ENCODE results near the gene MYDGF.
"Not testable (repeated sequence)": the region's sequence is repeated elsewhere in the genome, so short reads cannot be mapped to it uniquely, and the experiment has no call there.

MYDGF gene

DNA sequence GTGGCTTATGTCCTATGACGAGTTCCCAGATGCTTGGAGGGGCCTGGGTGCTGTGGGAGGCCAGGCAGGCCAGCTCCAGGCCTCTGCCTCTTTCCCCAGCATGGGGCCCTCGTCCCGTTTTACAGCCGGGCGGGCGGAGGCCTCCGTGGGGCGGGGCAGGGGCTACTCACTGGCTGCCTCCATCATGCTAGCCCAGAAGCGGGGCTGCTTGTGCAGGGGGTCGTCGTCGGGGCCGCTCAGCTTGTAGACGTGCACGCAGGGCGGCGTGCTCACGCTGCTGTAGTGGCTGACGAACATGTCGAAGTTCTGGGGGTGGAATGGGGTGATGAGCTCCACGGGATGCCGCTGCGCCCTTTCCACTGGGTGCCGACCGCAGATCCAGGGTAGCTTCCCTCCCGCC, 18.4 kb upstream of the MYDGF start:
- no peak for DNase-seq (ENCODE audit: low spot score)
- TF ChIP-seq, protein P1, sequence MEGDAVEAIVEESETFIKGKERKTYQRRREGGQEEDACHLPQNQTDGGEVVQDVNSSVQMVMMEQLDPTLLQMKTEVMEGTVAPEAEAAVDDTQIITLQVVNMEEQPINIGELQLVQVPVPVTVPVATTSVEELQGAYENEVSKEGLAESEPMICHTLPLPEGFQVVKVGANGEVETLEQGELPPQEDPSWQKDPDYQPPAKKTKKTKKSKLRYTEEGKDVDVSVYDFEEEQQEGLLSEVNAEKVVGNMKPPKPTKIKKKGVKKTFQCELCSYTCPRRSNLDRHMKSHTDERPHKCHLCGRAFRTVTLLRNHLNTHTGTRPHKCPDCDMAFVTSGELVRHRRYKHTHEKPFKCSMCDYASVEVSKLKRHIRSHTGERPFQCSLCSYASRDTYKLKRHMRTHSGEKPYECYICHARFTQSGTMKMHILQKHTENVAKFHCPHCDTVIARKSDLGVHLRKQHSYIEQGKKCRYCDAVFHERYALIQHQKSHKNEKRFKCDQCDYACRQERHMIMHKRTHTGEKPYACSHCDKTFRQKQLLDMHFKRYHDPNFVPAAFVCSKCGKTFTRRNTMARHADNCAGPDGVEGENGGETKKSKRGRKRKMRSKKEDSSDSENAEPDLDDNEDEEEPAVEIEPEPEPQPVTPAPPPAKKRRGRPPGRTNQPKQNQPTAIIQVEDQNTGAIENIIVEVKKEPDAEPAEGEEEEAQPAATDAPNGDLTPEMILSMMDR (conservative IDR thresholded peaks at IDR 0.05; ENCODE audit: low read depth), result no peak
- ChIA-PET CTCF (interaction anchor here (0.9 to 1.0 kb wide), 2 partner anchors 10 to 185 kb away, joined by 3 to 4 read pairs; no protein-coding TSS in a partner anchor), POLR2A (ENCODE audit: low non-redundant PET) (no interaction called here)
- peak overlapping the region; percentile 100 for H3K27ac ChIP-seq

DNA sequence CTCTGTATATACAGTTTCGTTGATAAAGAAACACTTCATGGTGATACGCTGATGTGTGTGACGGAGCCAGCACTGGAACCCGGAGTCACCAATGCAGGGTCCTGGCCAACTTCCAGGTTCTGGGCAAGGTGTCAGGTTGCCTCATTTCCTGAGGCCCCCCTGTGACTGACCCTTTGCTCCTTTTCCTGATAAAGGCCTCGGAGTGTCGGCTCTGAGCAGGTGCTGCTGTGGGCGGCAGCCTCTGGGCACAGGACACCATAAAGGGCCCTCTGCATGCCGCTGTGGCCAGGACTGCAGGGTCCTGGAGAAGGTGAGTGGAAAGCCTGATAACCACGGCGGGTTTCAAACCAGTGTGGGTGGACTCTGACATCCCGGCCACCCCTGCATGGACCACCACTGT, 17.3 kb upstream of the MYDGF start:
- TF ChIP-seq, protein P1 (conservative IDR thresholded peaks at IDR 0.05; ENCODE audit: low read depth), result no peak
- ChIA-PET CTCF (no interaction called here), POLR2A (ENCODE audit: low non-redundant PET) (no interaction called here)
- H3K27ac ChIP-seq, result peak overlapping the region; percentile 100
- no peak for DNase-seq (ENCODE audit: low spot score)

DNA sequence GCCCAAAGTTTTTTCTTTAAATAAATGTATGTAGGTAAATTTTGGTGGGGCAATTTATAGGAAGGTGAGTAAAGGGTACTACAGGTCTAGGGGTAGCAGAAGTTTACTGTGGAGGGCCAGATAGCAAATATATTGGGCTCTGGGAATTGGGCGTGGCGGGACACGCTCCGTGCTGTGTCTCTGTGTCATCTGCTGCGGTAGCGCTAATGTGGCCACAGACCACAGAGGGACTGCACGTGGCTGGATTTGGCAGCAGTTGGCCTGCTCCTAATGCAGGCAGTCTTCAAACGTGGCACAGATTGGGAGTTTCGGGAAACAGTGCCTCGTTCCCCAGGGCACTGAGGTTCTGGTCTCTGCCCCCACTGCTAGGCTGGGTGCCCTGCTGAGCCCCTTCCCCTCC, 16.6 kb upstream of the MYDGF start:
- TF ChIP-seq, protein P1 (conservative IDR thresholded peaks at IDR 0.05; ENCODE audit: low read depth), result no peak

DNA sequence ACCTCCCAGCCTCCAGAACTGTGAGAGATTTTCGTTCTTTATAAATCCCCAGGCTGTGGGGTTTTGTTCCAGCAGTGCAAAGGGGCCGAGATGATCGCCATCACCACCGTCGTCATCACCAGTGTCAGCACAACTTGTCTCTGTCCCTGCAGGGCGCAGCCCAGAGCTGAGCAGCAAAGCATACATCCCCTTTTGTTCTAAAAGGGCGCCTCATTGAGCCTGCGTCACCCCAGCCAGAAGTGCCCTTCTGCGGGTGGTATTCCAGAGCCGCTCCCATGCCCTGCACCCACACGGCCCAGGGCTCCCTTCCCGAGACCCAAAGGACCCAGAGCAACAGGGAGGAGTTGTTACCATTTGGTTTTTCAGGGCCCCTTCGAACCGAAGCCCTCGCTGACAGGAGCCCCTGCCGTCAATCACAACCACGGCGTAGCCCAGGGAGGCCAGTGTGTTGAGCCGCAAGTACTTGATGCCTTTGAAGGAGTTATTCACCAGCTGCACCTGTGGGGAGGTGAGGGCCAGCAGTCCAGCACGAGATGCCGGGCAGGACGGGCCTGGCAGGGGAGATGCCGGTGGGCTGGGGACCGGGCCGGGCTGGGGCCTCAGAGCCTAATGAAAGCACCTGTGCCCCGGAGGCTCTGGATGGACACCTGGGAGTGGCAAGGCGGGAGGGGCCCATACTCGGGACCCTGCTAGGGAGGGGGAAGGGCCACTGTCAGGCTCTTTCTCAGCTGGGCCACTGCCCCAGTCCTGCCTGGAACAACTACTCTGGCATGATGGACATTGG, 14.4 kb upstream of the MYDGF start:
- POLR2A ChIA-PET (ENCODE audit: low non-redundant PET), result no interaction called here
- CTCF ChIA-PET, result interaction anchor here (0.6 kb wide), 1 partner anchor 459 kb away, joined by 3 read pairs; no protein-coding TSS in a partner anchor

More for the DNA sequence above, 16.6 kb upstream of the MYDGF start:
- ChIA-PET POLR2A (ENCODE audit: low non-redundant PET) (no interaction called here), CTCF (interaction anchor here (0.7 kb wide), 1 partner anchor 104 kb away, joined by 5 read pairs; no protein-coding TSS in a partner anchor)
- peak overlapping the region; percentile 100 for H3K27ac ChIP-seq
- no peak for DNase-seq (ENCODE audit: low spot score)

DNA sequence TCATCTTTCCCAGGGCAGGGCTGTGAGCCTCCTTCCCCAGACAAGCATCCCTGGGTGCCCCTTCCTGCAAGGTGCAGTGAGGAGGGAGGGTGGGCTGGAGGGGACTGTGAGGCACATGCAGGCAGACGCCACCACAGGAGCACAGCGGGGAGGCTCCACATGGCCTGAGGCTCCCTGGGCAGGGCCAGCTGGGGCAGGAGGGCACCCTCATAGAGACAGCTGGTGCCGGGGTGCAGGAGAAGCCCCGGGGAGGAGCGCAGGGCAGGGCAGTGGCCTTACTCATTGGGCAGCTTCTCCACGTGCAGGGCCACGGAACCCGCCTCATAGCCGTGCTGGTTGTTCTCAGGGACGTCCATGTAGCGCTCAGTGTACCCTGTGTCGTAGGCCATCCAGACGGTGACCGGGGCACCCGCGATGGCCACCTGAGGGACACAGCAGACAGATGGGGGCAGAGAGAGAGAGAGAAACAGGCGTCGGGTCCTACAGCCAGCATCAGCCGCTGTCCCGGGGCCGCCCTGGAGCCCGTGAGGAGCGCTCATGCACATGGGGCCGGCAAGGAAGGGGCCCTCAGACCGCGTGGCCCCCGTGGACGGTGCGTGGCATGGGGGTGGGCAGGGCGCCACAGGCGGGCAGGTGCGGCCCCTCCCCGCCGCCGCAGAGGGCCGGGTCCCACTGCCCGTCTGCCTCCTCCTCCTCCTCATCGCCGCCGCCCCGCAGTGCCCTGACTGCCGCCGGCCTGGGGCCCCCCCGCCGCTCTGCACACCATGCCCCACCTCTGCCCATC, 12.5 kb upstream of the MYDGF start:
- TF ChIP-seq, protein P1 (conservative IDR thresholded peaks at IDR 0.05; ENCODE audit: low read depth), result no peak
- DNase-seq (ENCODE audit: low spot score), result no peak
- H3K27ac ChIP-seq, result peak overlapping the region; percentile 100
- POLR2A ChIA-PET (ENCODE audit: low non-redundant PET), result no interaction called here
- CTCF ChIA-PET, result no interaction called here

More for the DNA sequence above, 14.4 kb upstream of the MYDGF start:
- DNase-seq (ENCODE audit: low spot score), result no peak
- peak overlapping the region; percentile 100 for H3K27ac ChIP-seq
- TF ChIP-seq, protein P1 (conservative IDR thresholded peaks at IDR 0.05; ENCODE audit: low read depth), result no peak

DNA sequence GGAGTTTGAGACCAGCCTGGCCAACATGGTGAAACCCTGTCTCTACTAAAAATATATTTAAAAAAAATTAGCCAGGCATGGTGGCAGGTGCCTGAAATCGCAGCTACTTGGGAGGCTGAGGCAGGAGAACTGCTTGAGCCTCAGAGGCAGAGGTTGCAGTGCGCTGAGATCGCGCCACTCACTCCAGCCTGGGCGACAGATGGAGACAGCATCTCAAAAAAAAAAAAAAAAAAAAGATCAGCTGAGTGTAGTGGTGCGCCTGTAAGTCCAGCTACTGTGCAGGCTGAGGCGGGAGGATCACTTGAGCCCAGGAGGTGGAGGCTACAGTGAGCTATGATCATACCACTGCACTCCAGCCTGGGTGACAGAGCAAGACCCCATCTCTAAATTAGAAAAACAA, 9.9 kb upstream of the MYDGF start:
- H3K27ac ChIP-seq, result peak overlapping the region; percentile 100
- POLR2A ChIA-PET (ENCODE audit: low non-redundant PET); DNase-seq (ENCODE audit: low spot score): not testable (repeated sequence)
- CTCF ChIA-PET, result interaction anchor here (0.5 kb wide), 1 partner anchor 104 kb away, joined by 3 read pairs; no protein-coding TSS in a partner anchor

All from RWPE1 (cell line).